ENCODE results near the gene CNTNAP4. TPM values are rescaled to one million over a fixed set of nuclear protein-coding genes. Genes with fewer than 3 reads are reported as not detected.

Gene CNTNAP4
- total and polyA plus RNA-seq, 2 of the 13 experiments (the other 11 are each of a cell fraction or from before 2014, with no cell fraction given): not detected

- TF ChIP-seq NCOR1 (IDR thresholded peaks at IDR 0.05; ENCODE audit: borderline replicate concordance, low read length) (peak; percentile 85; the same call in 1 of the 2 replicates), ELF3 (CRISPR knock-in tag; IDR thresholded peaks at IDR 0.05) (peak; percentile 81), MAF1 (CRISPR knock-in tag; IDR thresholded peaks at IDR 0.05; ENCODE audit: borderline replicate concordance) (no peak), ZBTB42 (CRISPR knock-in tag; IDR thresholded peaks at IDR 0.05) (no peak), SP4 (CRISPR knock-in tag; IDR thresholded peaks at IDR 0.05) (no peak), ZBTB43 (CRISPR knock-in tag; conservative IDR thresholded peaks at IDR 0.05) (peak; percentile 65; the same call in 1 of the 2 replicates), POLR2G (IDR thresholded peaks at IDR 0.05; ENCODE audit: low read depth, low read length) (no peak), BCLAF1 (IDR thresholded peaks at IDR 0.05) (no peak), KDM1A (CRISPR knock-in tag; IDR thresholded peaks at IDR 0.05) (peak; percentile 65), SIX1 (CRISPR knock-in tag; IDR thresholded peaks at IDR 0.05; ENCODE audit: borderline replicate concordance) (peak; percentile 70; the same call in 1 of the 2 replicates), ZNF644 (CRISPR knock-in tag; IDR thresholded peaks at IDR 0.05; ENCODE audit: low read depth) (peak; percentile 54; the same call in 1 of the 2 replicates), ZNF34 (CRISPR knock-in tag; IDR thresholded peaks at IDR 0.05; ENCODE audit: borderline replicate concordance) (no peak), CENPT (CRISPR knock-in tag; IDR thresholded peaks at IDR 0.05; ENCODE audit: low read depth) (no peak), CERS6 (CRISPR knock-in tag; IDR thresholded peaks at IDR 0.05) (no peak), GPBP1L1 (CRISPR knock-in tag; IDR thresholded peaks at IDR 0.05) (no peak), FOXA1 (IDR thresholded peaks at IDR 0.05) (peak; percentile 78), FOXA1 (CRISPR knock-in tag; IDR thresholded peaks at IDR 0.05) (peak; percentile 99), HDAC1 (CRISPR knock-in tag; IDR thresholded peaks at IDR 0.05) (peak; percentile 56)
- TF ChIP-seq, protein P1, sequence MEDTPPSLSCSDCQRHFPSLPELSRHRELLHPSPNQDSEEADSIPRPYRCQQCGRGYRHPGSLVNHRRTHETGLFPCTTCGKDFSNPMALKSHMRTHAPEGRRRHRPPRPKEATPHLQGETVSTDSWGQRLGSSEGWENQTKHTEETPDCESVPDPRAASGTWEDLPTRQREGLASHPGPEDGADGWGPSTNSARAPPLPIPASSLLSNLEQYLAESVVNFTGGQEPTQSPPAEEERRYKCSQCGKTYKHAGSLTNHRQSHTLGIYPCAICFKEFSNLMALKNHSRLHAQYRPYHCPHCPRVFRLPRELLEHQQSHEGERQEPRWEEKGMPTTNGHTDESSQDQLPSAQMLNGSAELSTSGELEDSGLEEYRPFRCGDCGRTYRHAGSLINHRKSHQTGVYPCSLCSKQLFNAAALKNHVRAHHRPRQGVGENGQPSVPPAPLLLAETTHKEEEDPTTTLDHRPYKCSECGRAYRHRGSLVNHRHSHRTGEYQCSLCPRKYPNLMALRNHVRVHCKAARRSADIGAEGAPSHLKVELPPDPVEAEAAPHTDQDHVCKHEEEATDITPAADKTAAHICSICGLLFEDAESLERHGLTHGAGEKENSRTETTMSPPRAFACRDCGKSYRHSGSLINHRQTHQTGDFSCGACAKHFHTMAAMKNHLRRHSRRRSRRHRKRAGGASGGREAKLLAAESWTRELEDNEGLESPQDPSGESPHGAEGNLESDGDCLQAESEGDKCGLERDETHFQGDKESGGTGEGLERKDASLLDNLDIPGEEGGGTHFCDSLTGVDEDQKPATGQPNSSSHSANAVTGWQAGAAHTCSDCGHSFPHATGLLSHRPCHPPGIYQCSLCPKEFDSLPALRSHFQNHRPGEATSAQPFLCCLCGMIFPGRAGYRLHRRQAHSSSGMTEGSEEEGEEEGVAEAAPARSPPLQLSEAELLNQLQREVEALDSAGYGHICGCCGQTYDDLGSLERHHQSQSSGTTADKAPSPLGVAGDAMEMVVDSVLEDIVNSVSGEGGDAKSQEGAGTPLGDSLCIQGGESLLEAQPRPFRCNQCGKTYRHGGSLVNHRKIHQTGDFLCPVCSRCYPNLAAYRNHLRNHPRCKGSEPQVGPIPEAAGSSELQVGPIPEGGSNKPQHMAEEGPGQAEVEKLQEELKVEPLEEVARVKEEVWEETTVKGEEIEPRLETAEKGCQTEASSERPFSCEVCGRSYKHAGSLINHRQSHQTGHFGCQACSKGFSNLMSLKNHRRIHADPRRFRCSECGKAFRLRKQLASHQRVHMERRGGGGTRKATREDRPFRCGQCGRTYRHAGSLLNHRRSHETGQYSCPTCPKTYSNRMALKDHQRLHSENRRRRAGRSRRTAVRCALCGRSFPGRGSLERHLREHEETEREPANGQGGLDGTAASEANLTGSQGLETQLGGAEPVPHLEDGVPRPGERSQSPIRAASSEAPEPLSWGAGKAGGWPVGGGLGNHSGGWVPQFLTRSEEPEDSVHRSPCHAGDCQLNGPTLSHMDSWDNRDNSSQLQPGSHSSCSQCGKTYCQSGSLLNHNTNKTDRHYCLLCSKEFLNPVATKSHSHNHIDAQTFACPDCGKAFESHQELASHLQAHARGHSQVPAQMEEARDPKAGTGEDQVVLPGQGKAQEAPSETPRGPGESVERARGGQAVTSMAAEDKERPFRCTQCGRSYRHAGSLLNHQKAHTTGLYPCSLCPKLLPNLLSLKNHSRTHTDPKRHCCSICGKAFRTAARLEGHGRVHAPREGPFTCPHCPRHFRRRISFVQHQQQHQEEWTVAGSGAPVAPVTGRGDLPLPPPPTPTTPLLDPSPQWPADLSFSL (CRISPR knock-in tag; IDR thresholded peaks at IDR 0.05): peak; percentile 69; the same call in 1 of the 2 replicates
These were observed 297.4 kb downstream of the CNTNAP4 start (continued) for GRCh38 chr16:76574651-76575050.

All from HepG2 (cell line).